Neuronal stem cell (in vitro differentiated cells): Measurements from ENCODE around the gene PAN2.
"Not testable (repeated sequence)": the region's sequence is repeated elsewhere in the genome, so short reads cannot be mapped to it uniquely, and the experiment has no call there.

ENCODE experiments used
- DNase-seq: peaks from one replicate; pipeline ENCODE4 v3.0.0-alpha.2; 2013; ENCODE audit warnings: low spot score
- H2AFZ ChIP-seq: one replicate; pipeline ENCODE4 v1.6.1; 2013; ENCODE audit warnings: mild to moderate bottlenecking, low read length, inconsistent platforms
- H2AK5ac ChIP-seq: 2 replicates; pipeline ENCODE4 v1.6.1; 2013; ENCODE audit warnings: low read depth, mild to moderate bottlenecking, inconsistent platforms, low read length, moderate library complexity, mixed read lengths
- H2BK120ac ChIP-seq: 2 replicates; pipeline ENCODE4 v1.6.1; 2013; ENCODE audit warnings: low read depth, mild to moderate bottlenecking, inconsistent platforms, low read length, moderate library complexity, mixed read lengths
- H2BK12ac ChIP-seq: one replicate; pipeline ENCODE4 v1.6.1; 2013; ENCODE audit warnings: low read length, inconsistent platforms
- H2BK15ac ChIP-seq: 2 replicates; pipeline ENCODE4 v1.6.1; 2013; ENCODE audit warnings: mild to moderate bottlenecking, low read length, inconsistent platforms, mixed read lengths
- H2BK5ac ChIP-seq: one replicate; pipeline ENCODE4 v1.6.1; 2013; ENCODE audit warnings: inconsistent platforms, mild to moderate bottlenecking, low read length, moderate library complexity
- H3K14ac ChIP-seq: one replicate; pipeline ENCODE4 v1.6.1; 2013; ENCODE audit warnings: low read length, inconsistent platforms
- H3K18ac ChIP-seq: 2 replicates; pipeline ENCODE4 v1.6.1; 2013; ENCODE audit warnings: low read length, inconsistent platforms
- H3K23ac ChIP-seq: 2 replicates; pipeline ENCODE4 v1.6.1; 2013; ENCODE audit warnings: low read depth, mild to moderate bottlenecking, mixed read lengths, low read length, inconsistent platforms; ENCODE audit not compliant: poor library complexity
- H3K27ac ChIP-seq: replicated peaks from 3 replicates; pipeline ENCODE4 v1.5.1; 2013; ENCODE audit warnings: low read length, inconsistent platforms
- H3K27me3 ChIP-seq, 3 experiments: 2 replicates each; pipeline ENCODE4 v1.6.1; 2013; ENCODE audit warnings: low read length in 3 of 3, mild to moderate bottlenecking in 2 of 3, inconsistent platforms in 1 of 3, low read depth in 1 of 3, mixed read lengths in 1 of 3, moderate library complexity in 1 of 3; ENCODE audit not compliant: control insufficient read depth in 3 of 3, insufficient read depth in 3 of 3
- H3K36me3 ChIP-seq, 2 donors: replicated peaks in 1 of 2; 2 replicates each; pipeline ENCODE4 v1.6.1; 2013; ENCODE audit warnings: low read length in 2 of 2; ENCODE audit not compliant: control insufficient read depth in 2 of 2, insufficient read depth in 2 of 2
- H3K4ac ChIP-seq: 2 replicates; pipeline ENCODE4 v1.6.1; 2013; ENCODE audit warnings: inconsistent platforms, mild to moderate bottlenecking, low read length, moderate library complexity
- H3K4me1 ChIP-seq, 2 donors: 1 replicate in 1 of 2; 2 replicates in 1 of 2; pipeline ENCODE4 v1.6.1; 2013; ENCODE audit warnings: low read length in 2 of 2, low read depth in 1 of 2; ENCODE audit not compliant: control insufficient read depth in 2 of 2, insufficient read depth in 1 of 2
- H3K4me2 ChIP-seq: one replicate; pipeline ENCODE4 v1.6.1; 2013; ENCODE audit warnings: mild to moderate bottlenecking, low read length, inconsistent platforms; ENCODE audit not compliant: insufficient read depth, poor library complexity, severe bottlenecking
- H3K4me3 ChIP-seq, 2 donors: 2 replicates each; pipeline ENCODE4 v1.5.1; 2013; ENCODE audit warnings: low read length in 2 of 2, mild to moderate bottlenecking in 2 of 2, inconsistent platforms in 1 of 2, moderate library complexity in 1 of 2
- H3K79me1 ChIP-seq: one replicate; pipeline ENCODE4 v1.6.1; 2013; ENCODE audit warnings: low read depth, mild to moderate bottlenecking, inconsistent platforms, low read length, moderate library complexity
- H3K9ac ChIP-seq: one replicate; pipeline ENCODE4 v1.6.1; 2013; ENCODE audit warnings: mild to moderate bottlenecking, low read depth, low read length, inconsistent platforms; ENCODE audit not compliant: poor library complexity
- H3K9me3 ChIP-seq, 2 donors: replicated peaks in 1 of 2; 2 replicates each; pipeline versions ENCODE3 to v1.6.1; 2013; ENCODE audit warnings: low read length in 2 of 2, mild to moderate bottlenecking in 2 of 2, inconsistent platforms in 1 of 2, low read depth in 1 of 2, mixed read lengths in 1 of 2, moderate library complexity in 1 of 2; ENCODE audit not compliant: control insufficient read depth in 2 of 2, insufficient read depth in 1 of 2
- H4K8ac ChIP-seq: one replicate; pipeline ENCODE4 v1.6.1; 2013; ENCODE audit warnings: low read depth, mild to moderate bottlenecking, inconsistent platforms, low read length, moderate library complexity
- H4K91ac ChIP-seq: one replicate; pipeline ENCODE4 v1.6.1; 2013; ENCODE audit warnings: low read length, low read depth, mild to moderate bottlenecking, inconsistent platforms; ENCODE audit not compliant: poor library complexity
- whole genome bisulfite sequencing, 2 donors: extraction: QIAGEN DNeasy Blood & Tissue Kit; methylation state at CpG; one replicate each; pipeline ENCODE4 v1.1.7; 2013; ENCODE audit warnings: missing lambda C conversion rate in 2 of 2, mixed read lengths in 1 of 2; ENCODE audit not compliant: insufficient read length in 2 of 2, insufficient replicate concordance in 1 of 2; ENCODE audit errors: extremely low coverage in 2 of 2; 5-methylcytosine and 5-hydroxymethylcytosine counted together

Gene PAN2

DNA sequence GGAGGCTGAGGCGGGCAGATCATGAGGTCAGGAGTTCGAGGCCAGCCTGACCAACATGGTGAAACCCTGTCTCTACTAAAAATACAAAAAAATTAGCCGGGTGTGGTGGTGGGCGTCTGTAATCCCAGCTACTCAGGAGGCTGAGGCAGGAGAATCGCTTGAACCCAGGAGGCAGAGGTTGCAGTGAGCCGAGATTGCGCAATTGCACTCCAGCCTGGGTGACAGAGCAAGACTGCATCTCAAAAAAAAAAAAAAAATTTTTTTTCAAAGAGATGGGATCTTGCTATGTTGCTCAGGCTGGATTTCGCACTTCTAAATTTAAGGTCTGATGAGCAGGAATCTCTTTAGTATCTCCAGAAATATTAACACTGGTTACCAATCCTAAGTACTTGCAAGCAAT, 12.2 kb downstream of the PAN2 start:
- not testable (repeated sequence) for H3K4me1 ChIP-seq, H4K91ac ChIP-seq, H2BK5ac ChIP-seq, H3K4me3 ChIP-seq, H3K4me2 ChIP-seq, H3K9ac ChIP-seq, H2AFZ ChIP-seq, H3K4ac ChIP-seq, H3K79me1 ChIP-seq, DNase-seq, H3K27ac ChIP-seq, H3K23ac ChIP-seq, H3K27me3 ChIP-seq, H2BK15ac ChIP-seq, H3K18ac ChIP-seq, H3K9me3 ChIP-seq, H2BK12ac ChIP-seq, H4K8ac ChIP-seq, H2AK5ac ChIP-seq, H3K14ac ChIP-seq, H2BK120ac ChIP-seq
- peaks cover 22 to 81% of the 10 kb centered on the region in 2 donors for H3K36me3 ChIP-seq
- WGBS, 2 donors, result no CpG with 5 or more reads among the region's 8 CpGs

DNA sequence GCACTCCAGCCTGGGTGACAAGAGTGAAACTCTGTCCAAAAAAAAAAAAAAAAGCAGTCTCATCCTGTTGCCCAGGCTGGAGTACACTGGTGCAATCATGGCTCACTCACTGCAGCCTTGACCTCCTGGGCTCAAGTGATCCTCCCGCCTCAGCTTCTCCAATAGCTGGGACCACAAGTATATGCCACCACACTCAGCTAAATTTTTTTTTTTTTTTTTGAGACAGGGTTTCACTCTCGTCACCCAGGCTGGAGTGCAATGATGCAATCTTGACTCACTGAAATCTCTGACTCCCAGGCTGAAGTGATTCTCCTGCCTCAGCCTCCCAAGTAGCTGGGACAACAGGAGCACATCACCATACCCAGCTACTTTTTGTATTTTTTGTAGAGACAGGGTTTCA, 12.8 kb downstream of the PAN2 start:
- Histone ChIP-seq H3K14ac (no peak overlapping the region), H4K91ac (no peak overlapping the region), H3K4ac (no peak overlapping the region), H2AFZ (no peak overlapping the region), H2AK5ac (no peak overlapping the region), H3K18ac (no peak overlapping the region), H2BK12ac (no peak overlapping the region), H3K4me3 (no peak overlapping the region), H3K23ac (no peak overlapping the region), H3K9ac (no peak overlapping the region), H3K9me3 (no peaks in the 10 kb centered on the region), H2BK15ac (no peak overlapping the region), H4K8ac (no peak overlapping the region), H2BK5ac (no peak overlapping the region), H3K27ac (no peak overlapping the region), H3K4me2 (no peak overlapping the region), H2BK120ac (no peak overlapping the region), H3K79me1 (no peaks in the 10 kb centered on the region), H3K27me3 (no peaks in the 10 kb centered on the region), H3K36me3 (peaks cover 20 to 75% of the 10 kb centered on the region in 2 donors), H3K4me1 (no peaks in the 10 kb centered on the region)
- no peak for DNase-seq
- no CpG with 5 or more reads among the region's 2 CpGs for WGBS, 2 donors

DNA sequence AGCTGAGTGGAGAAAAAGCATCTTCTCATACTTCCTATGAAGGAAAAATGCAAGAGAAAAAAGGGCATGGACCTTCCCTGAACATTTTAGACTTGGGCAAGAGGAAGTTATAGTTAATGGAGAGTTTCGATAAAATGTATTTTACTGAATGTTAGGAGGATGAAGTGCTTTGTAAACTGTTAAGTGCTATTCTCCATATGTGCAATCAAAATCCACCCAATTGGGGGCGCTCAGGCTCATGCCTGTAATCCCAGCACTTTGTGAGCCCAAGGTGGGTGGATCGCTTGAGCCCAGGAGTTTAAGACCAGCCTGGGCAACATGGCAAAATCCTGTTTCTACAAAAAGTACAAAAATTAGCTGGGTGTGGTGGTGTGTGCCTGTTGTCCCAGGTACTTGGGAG, 16.1 kb downstream of the PAN2 start:
- no peak overlapping the region for H2AK5ac ChIP-seq
- no peak overlapping the region for H4K8ac ChIP-seq
- H2BK120ac ChIP-seq, result no peak overlapping the region
- H3K27ac ChIP-seq, result no peak overlapping the region
- H3K4me1 ChIP-seq, result peaks cover 3 to 5% of the 10 kb centered on the region in 2 donors
- peaks cover 4% of the 10 kb centered on the region for H3K79me1 ChIP-seq
- no peak overlapping the region for H2BK5ac ChIP-seq
- no peak overlapping the region for H2BK15ac ChIP-seq
- no peak overlapping the region for H3K4me3 ChIP-seq
- H2BK12ac ChIP-seq, result no peak overlapping the region
- no peak overlapping the region for H4K91ac ChIP-seq
- H3K4me2 ChIP-seq, result no peak overlapping the region
- H3K9ac ChIP-seq, result no peak overlapping the region
- WGBS, 2 donors, result 100% methylated on average over 1 of the region's 3 CpGs; no CpG with 5 or more reads in 1 of the 2 donors
- no peaks in the 10 kb centered on the region for H3K27me3 ChIP-seq
- H3K4ac ChIP-seq, result no peak overlapping the region
- no peak overlapping the region for H3K14ac ChIP-seq
- H3K9me3 ChIP-seq, result no peaks in the 10 kb centered on the region
- no peak overlapping the region for H3K18ac ChIP-seq
- no peak overlapping the region for H3K23ac ChIP-seq
- DNase-seq, result no peak
- peaks cover 12 to 63% of the 10 kb centered on the region in 2 donors for H3K36me3 ChIP-seq
- no peak overlapping the region for H2AFZ ChIP-seq

DNA sequence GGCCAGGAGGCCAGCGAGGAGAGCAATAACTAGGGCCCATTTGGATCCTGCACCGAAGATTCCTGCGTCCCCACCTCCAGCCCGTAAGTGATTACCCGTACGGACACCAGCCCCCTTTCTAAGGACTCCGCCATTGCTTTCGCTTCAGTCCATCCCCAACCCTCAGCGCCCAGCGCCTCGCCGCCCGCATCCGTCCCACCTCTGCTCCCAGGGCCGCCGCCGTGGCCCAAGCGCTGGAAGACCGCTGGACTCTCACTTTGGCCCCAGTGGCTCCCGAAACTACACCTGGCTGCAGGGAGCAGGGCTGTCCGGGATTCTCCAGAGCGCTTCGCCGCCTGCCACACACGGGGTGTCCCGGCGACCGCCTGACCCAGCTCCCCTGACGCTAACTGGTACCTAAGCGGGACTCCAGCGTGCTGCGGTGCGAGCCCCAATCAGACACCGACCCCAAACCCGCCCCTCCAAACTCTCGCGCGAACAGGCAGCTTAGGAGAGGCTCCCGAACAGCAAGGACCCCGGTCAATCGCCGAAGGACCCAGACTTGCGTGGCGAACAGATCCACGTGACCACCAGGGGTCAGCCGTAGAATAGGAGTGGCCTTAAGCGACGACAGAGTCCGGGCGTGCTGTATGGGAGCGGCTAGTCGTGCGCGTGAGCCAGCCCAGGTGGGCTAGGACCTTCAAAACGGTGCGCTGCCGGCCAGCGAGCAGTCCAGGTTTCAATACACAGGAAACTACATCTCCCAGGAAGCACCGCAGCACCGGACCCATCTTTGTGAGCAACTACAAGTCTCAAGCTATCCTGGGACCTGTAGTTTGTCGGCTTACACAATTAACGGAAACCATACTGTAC, 18.0 kb downstream of the PAN2 start, which contains the start of gene CNPY2:
Gene CNPY2 (minus strand): TSS at position 367 of the 852 bp plus-strand sequence. CDS start 771 bp downstream, outside the sequence.
- DNase-seq, result peak; percentile 96
- Histone ChIP-seq H3K4me3 (peak within 1 kb of the TSS; percentile 86 to 95), H3K36me3 (peaks cover 12 to 65% of the 10 kb centered on the region in 2 donors), H3K4me2 (peak within 1 kb of the TSS; percentile 92), H2AK5ac (peak within 1 kb of the TSS; percentile 40), H2BK15ac (no peak within 1 kb of the TSS), H3K9ac (peak within 1 kb of the TSS; percentile 97), H3K4me1 (peaks cover 3 to 5% of the 10 kb centered on the region in 2 donors), H3K9me3 (no peaks in the 10 kb centered on the region), H2BK5ac (peak within 1 kb of the TSS; percentile 87), H3K27ac (peak within 1 kb of the TSS; percentile 95), H2BK120ac (no peak within 1 kb of the TSS), H3K23ac (peak within 1 kb of the TSS; percentile 82), H3K27me3 (no peaks in the 10 kb centered on the region), H4K8ac (no peak within 1 kb of the TSS), H3K4ac (no peak within 1 kb of the TSS), H3K79me1 (peaks cover 4% of the 10 kb centered on the region), H3K14ac (peak within 1 kb of the TSS; percentile 92), H3K18ac (peak within 1 kb of the TSS; percentile 96), H2BK12ac (no peak within 1 kb of the TSS), H2AFZ (peak within 1 kb of the TSS; percentile 93), H4K91ac (no peak within 1 kb of the TSS)
- no CpG with 5 or more reads among the region's 62 CpGs for WGBS, 2 donors
